VCaP (cell line): ENCODE data around the gene HOXA5.
A peak's percentile ranks its signal among the peaks of the same experiment; 100 is the strongest.

Source experiments
- H3K27ac ChIP-seq: fragments of 450-650 bp; 2 replicates; pipeline ENCODE4 v1.5.1; 2017
- CTCF ChIP-seq: fragments of 450-650 bp; conservative IDR thresholded peaks from 2 replicates; pipeline ENCODE4 v1.5.1; 2017; ENCODE audit warnings: mild to moderate bottlenecking, moderate library complexity

Gene HOXA5

GRCh38 chr7:27158436-27159265 is 15.2 kb upstream of the HOXA5 start:
- TF ChIP-seq CTCF: no peak
- peak overlapping the region; percentile 99; the same call in 1 of the 2 replicates for H3K27ac ChIP-seq

GRCh38 chr7:27157702-27158431 is 14.4 kb upstream of the HOXA5 start:
- no peak overlapping the region for H3K27ac ChIP-seq
- no peak for TF ChIP-seq CTCF

- no peak for TF ChIP-seq CTCF
- no peak overlapping the region for H3K27ac ChIP-seq
Observed at GRCh38 chr7:27156916-27157701, 13.6 kb upstream of the HOXA5 start.

GRCh38 chr7:27156508-27156898 is 13.0 kb upstream of the HOXA5 start, which contains the start of gene HOXA7:
Gene HOXA7, minus strand, starts transcription at chr7:27156675. Its CDS starts 130 bp downstream, at chr7:27156545.
- H3K27ac ChIP-seq: peak within 1 kb of the TSS; percentile 42; the same call in 1 of the 2 replicates
- TF ChIP-seq CTCF: no peak

GRCh38 chr7:27155816-27156507 is 12.5 kb upstream of the HOXA5 start:
- TF ChIP-seq CTCF: no peak; the same call in 1 of the 2 replicates
- peak overlapping the region; percentile 42; the same call in 1 of the 2 replicates for H3K27ac ChIP-seq

- TF ChIP-seq CTCF: no peak
- H3K27ac ChIP-seq: peak overlapping the region; percentile 42; the same call in 1 of the 2 replicates
Observed at GRCh38 chr7:27154901-27155815, 11.7 kb upstream of the HOXA5 start.
